AG08396 (cell line): ENCODE results near the gene EPB41L2.
"Not testable (repeated sequence)": the region's sequence is repeated elsewhere in the genome, so short reads cannot be mapped to it uniquely, and the experiment has no call there.

Experiments used
- DNase-seq: peaks from one replicate; pipeline ENCODE4 v3.0.0; 2012; ENCODE audit warnings: low spot score, mixed read lengths

EPB41L2 gene

GRCh38 chr6:131036143-131036542, 26.9 kb downstream of the EPB41L2 start:
- DNase-seq: no peak

- DNase-seq: no peak
Observed at GRCh38 chr6:131035582-131035981, 27.5 kb downstream of the EPB41L2 start.

GRCh38 chr6:131033631-131034030, 29.4 kb downstream of the EPB41L2 start:
- DNase-seq: no peak

- peak; percentile 39 for DNase-seq
Observed at GRCh38 chr6:131029626-131030297, 33.3 kb downstream of the EPB41L2 start.

GRCh38 chr6:131027326-131027725, 35.7 kb downstream of the EPB41L2 start:
- DNase-seq: no peak

- DNase-seq: no peak
Observed at GRCh38 chr6:131026243-131026642, 36.8 kb downstream of the EPB41L2 start.

GRCh38 chr6:131024565-131024964, 38.5 kb downstream of the EPB41L2 start:
- no peak for DNase-seq

- peak; percentile 30 for DNase-seq
Observed at GRCh38 chr6:131023834-131024504, 39.1 kb downstream of the EPB41L2 start.

- DNase-seq: no peak
Observed at GRCh38 chr6:131022691-131023090, 40.4 kb downstream of the EPB41L2 start.

- no peak for DNase-seq
Observed at GRCh38 chr6:131017962-131018361, 45.1 kb downstream of the EPB41L2 start.

GRCh38 chr6:131015630-131016263, 47.3 kb downstream of the EPB41L2 start:
- peak; percentile 32 for DNase-seq

- no peak for DNase-seq
Observed at GRCh38 chr6:131015025-131015591, 47.9 kb downstream of the EPB41L2 start.

- no peak for DNase-seq
Observed at GRCh38 chr6:131014080-131014776, 48.8 kb downstream of the EPB41L2 start.

GRCh38 chr6:131013495-131013894, 49.5 kb downstream of the EPB41L2 start:
- peak; percentile 51 for DNase-seq

GRCh38 chr6:131009790-131010189, 53.3 kb downstream of the EPB41L2 start:
- DNase-seq: no peak

GRCh38 chr6:131008965-131009364, 54.1 kb downstream of the EPB41L2 start:
- not testable (repeated sequence) for DNase-seq

- not testable (repeated sequence) for DNase-seq
Observed at GRCh38 chr6:131007964-131008363, 55.1 kb downstream of the EPB41L2 start.

- no peak for DNase-seq
Observed at GRCh38 chr6:131007286-131007685, 55.8 kb downstream of the EPB41L2 start.

GRCh38 chr6:131005439-131006016, 57.5 kb downstream of the EPB41L2 start:
- no peak for DNase-seq

GRCh38 chr6:131004936-131005335, 58.1 kb downstream of the EPB41L2 start:
- no peak for DNase-seq

GRCh38 chr6:131004387-131004755, 58.7 kb downstream of the EPB41L2 start:
- DNase-seq: no peak
